HEK293 (cell line): ENCODE data around the gene LPP.

Experiments used
- CTCF ChIP-seq: fragments of 450-650 bp; formaldehyde crosslinking; IDR thresholded peaks from 2 replicates; pipeline ENCODE4 v1.5.1; 2016; ENCODE audit warnings: missing biosample characterization, missing genetic modification characterization
- PRDM10 ChIP-seq: fragments of 450-650 bp; formaldehyde crosslinking; IDR thresholded peaks from 2 replicates; pipeline ENCODE4 v1.5.1; 2016; ENCODE audit warnings: missing biosample characterization, missing genetic modification characterization
- SETDB1 ChIP-seq: IDR thresholded peaks from one replicate; pipeline ENCODE4 v1.6.1; 2017; ENCODE audit warnings: mild to moderate bottlenecking, low read length, moderate library complexity, mixed read lengths; ENCODE audit not compliant: insufficient read length
- ZIC2 ChIP-seq: fragments of 450-650 bp; formaldehyde crosslinking; IDR thresholded peaks from 2 replicates; pipeline ENCODE4 v1.5.1; 2016; ENCODE audit warnings: missing biosample characterization, missing genetic modification characterization
- ZNF274 ChIP-seq, 2 experiments: fragments of 200-500 bp in 1 of 2; fragments of 450-650 bp in 1 of 2; sonication (Bioruptor generic) in 1 of 2; formaldehyde crosslinking in 1 of 2; IDR thresholded peaks; 2 replicates each; pipeline versions ENCODE4 v1.5.1 to v1.6.1; 2014 to 2016; ENCODE audit warnings: borderline replicate concordance in 1 of 2, inconsistent platforms in 1 of 2, low read length in 1 of 2, missing biosample characterization in 1 of 2, missing genetic modification characterization in 1 of 2
- ZNF585B ChIP-seq: fragments of 450-650 bp; formaldehyde crosslinking; IDR thresholded peaks from 2 replicates; pipeline ENCODE4 v1.5.1; 2016; ENCODE audit warnings: missing biosample characterization, missing genetic modification characterization

- TF ChIP-seq ZNF585B (tag by site-specific recombination) (no peak), PRDM10 (no peak), CTCF (tag by site-specific recombination) (no peak), SETDB1 (no peak), ZNF274 (IDR thresholded peaks at IDR 0.05; ENCODE audit: low read length) (no peak), ZNF274 (tag by site-specific recombination; IDR thresholded peaks at IDR 0.05; ENCODE audit: borderline replicate concordance) (no peak), ZIC2 (tag by site-specific recombination) (no peak)
These were observed 42.5 kb downstream of the LPP start for GRCh38 chr3:188196232-188196990.
